Liver (tissue), 9 donors: ENCODE data around the gene UBA3. TPM values are rescaled to one million over a fixed set of nuclear protein-coding genes. Genes with fewer than 3 reads are reported as not detected.

Experiments
- DNase-seq: peaks from one replicate; pipeline ENCODE4 v3.0.0-alpha.2; 2017; ENCODE audit warnings: low spot score
- H3K27ac ChIP-seq, 2 donors: one replicate each; pipeline ENCODE4 v1.7.0; 2013; ENCODE audit warnings: inconsistent platforms in 2 of 2, low read length in 2 of 2, control low read depth in 1 of 2, low read depth in 1 of 2, mild to moderate bottlenecking in 1 of 2
- H3K27me3 ChIP-seq, 4 donors: one replicate each; pipeline versions ENCODE4 v1.6.1 to v1.7.0; 2013; ENCODE audit warnings: low read length in 3 of 4, inconsistent platforms in 1 of 4, mild to moderate bottlenecking in 1 of 4, moderate library complexity in 1 of 4; ENCODE audit not compliant: control insufficient read depth in 4 of 4, insufficient read depth in 4 of 4
- H3K36me3 ChIP-seq, 4 donors: one replicate each; pipeline versions ENCODE4 v1.6.1 to v1.7.0; 2013; ENCODE audit warnings: low read length in 3 of 4, mild to moderate bottlenecking in 3 of 4, low read depth in 1 of 4, moderate library complexity in 1 of 4; ENCODE audit not compliant: control insufficient read depth in 4 of 4, insufficient read depth in 3 of 4
- H3K4me1 ChIP-seq, 4 donors: one replicate each; pipeline versions ENCODE4 v1.6.1 to v1.7.0; 2013; ENCODE audit warnings: low read length in 3 of 4, mild to moderate bottlenecking in 3 of 4, moderate library complexity in 1 of 4; ENCODE audit not compliant: control insufficient read depth in 4 of 4, insufficient read depth in 4 of 4
- H3K4me3 ChIP-seq, 3 donors: one replicate each; pipeline versions ENCODE4 v1.6.1 to v1.7.0; 2013; ENCODE audit warnings: low read length in 3 of 3, control low read depth in 1 of 3, low read depth in 1 of 3, mild to moderate bottlenecking in 1 of 3
- H3K9ac ChIP-seq, 2 donors: one replicate each; pipeline ENCODE4 v1.7.0; 2013; ENCODE audit warnings: low read length in 2 of 2, mild to moderate bottlenecking in 2 of 2, moderate library complexity in 2 of 2, control low read depth in 1 of 2, low read depth in 1 of 2
- H3K9me3 ChIP-seq, 4 donors: one replicate each; pipeline versions ENCODE4 v1.6.1 to v1.7.0; 2013; ENCODE audit warnings: low read length in 3 of 4; ENCODE audit not compliant: control insufficient read depth in 4 of 4
- ATF3 ChIP-seq: IDR thresholded peaks from 2 replicates; pipeline ENCODE4 v1.6.1; 2016; ENCODE audit warnings: antibody characterized with exemption
- EGR1 ChIP-seq, 2 donors: IDR thresholded peaks; 2 replicates each; pipeline ENCODE4 v1.6.1; 2016 to 2018; ENCODE audit warnings: antibody characterized with exemption in 2 of 2, low read depth in 2 of 2
- FOXA1 ChIP-seq: IDR thresholded peaks from 2 replicates; pipeline ENCODE4 v1.6.1; 2016; ENCODE audit warnings: antibody characterized with exemption
- FOXA2 ChIP-seq: IDR thresholded peaks from 2 replicates; pipeline ENCODE4 v1.6.1; 2016; ENCODE audit warnings: antibody characterized with exemption
- GABPA ChIP-seq, 2 donors: IDR thresholded peaks in 1 of 2; conservative IDR thresholded peaks in 1 of 2; 2 replicates each; pipeline ENCODE4 v1.6.1; 2016; ENCODE audit warnings: antibody characterized with exemption in 2 of 2, mild to moderate bottlenecking in 1 of 2, moderate library complexity in 1 of 2
- HNF4A ChIP-seq, 2 donors: conservative IDR thresholded peaks; 2 replicates each; pipeline ENCODE4 v1.6.1; 2016; ENCODE audit warnings: antibody characterized with exemption in 2 of 2, mild to moderate bottlenecking in 2 of 2
- JUND ChIP-seq, 2 donors: IDR thresholded peaks; 2 replicates each; pipeline ENCODE4 v1.6.1; 2016; ENCODE audit warnings: antibody characterized with exemption in 2 of 2
- MAX ChIP-seq: IDR thresholded peaks from 2 replicates; pipeline ENCODE4 v1.6.1; 2016; ENCODE audit warnings: antibody characterized with exemption
- NR2F2 ChIP-seq: IDR thresholded peaks from 2 replicates; pipeline ENCODE4 v1.6.1; 2016; ENCODE audit warnings: antibody characterized with exemption
- RAD21 ChIP-seq, 2 donors: IDR thresholded peaks; 2 replicates each; pipeline ENCODE4 v1.6.1; 2016; ENCODE audit warnings: antibody characterized with exemption in 2 of 2, mild to moderate bottlenecking in 2 of 2
- SP1 ChIP-seq: IDR thresholded peaks from 2 replicates; pipeline ENCODE4 v1.6.1; 2018; ENCODE audit warnings: antibody characterized with exemption, mild to moderate bottlenecking
- TAF1 ChIP-seq: conservative IDR thresholded peaks from 2 replicates; pipeline ENCODE4 v1.6.1; 2016; ENCODE audit warnings: antibody characterized with exemption, mild to moderate bottlenecking
- YY1 ChIP-seq: IDR thresholded peaks from 2 replicates; pipeline ENCODE4 v1.6.1; 2016; ENCODE audit warnings: antibody characterized with exemption, mild to moderate bottlenecking
- ZBTB33 ChIP-seq: IDR thresholded peaks from 2 replicates; pipeline ENCODE4 v1.6.1; 2016; ENCODE audit warnings: antibody characterized with exemption
- WGBS: extraction: QIAGEN DNeasy Blood & Tissue Kit; methylation state at CpG from one replicate; pipeline ENCODE4 v1.1.7; 2013; 5-methylcytosine and 5-hydroxymethylcytosine counted together
- polyA plus RNA-seq, 2 donors: library from polyadenylated mRNA; stranded (reverse) in 1 of 2; unstranded in 1 of 2; fragments of 200-250 nt in 1 of 2; fragments of >200 nt in 1 of 2; fragmentation: Nextera tagmentation in 1 of 2; extraction: Ambion mirVana in 1 of 2; gene quantifications; one replicate each; pipeline versions ENCODE4 v1.2.1 to v1.2.3, GENCODE V29; 2013 to 2015
- total RNA-seq, 2 donors: library from RNA; depleted of rRNA; stranded (reverse); fragments of >200 nt; gene quantifications; one replicate each; pipeline ENCODE4 v1.2.3, GENCODE V29; 2014
- TF ChIP-seq, protein P1 (sequence below): fragments of 150-350 bp; IDR thresholded peaks from 2 replicates; pipeline ENCODE4 v1.5.1; 2017; ENCODE audit warnings: improper control_type of control experiment, low read depth, low read length; ENCODE audit not compliant: missing input control
- donor health status: healthy.
- donor health status: healthy.
- donor health status: healthy.
- donor health status: healthy.
- donor health status: healthy.

UBA3 gene
- total and polyA plus RNA-seq, 4 donors: 13.1 to 34.4 (median 26.4) TPM

DNA sequence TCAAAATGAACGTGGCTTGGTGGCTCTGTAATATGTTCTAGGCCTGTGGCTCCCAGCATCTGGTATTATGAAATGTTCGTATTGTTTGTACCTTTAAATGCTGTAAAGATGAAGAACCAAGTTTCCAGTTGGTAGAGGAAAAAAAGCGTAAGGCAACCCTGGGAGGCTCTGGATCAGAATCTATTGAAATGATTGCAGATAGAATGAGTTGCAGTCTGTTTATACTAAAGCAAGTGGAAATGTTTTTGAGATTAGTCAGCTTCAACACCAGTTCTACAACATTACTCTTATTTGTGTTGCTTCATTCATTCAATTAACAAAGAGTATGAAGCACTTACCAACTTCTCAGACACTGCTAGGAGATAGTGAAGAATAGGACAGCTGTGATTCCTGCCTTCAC is 9.9 kb upstream of the UBA3 start:
- H3K27ac ChIP-seq: peak overlapping the region in 1 of 2 donors; percentile 33

DNA sequence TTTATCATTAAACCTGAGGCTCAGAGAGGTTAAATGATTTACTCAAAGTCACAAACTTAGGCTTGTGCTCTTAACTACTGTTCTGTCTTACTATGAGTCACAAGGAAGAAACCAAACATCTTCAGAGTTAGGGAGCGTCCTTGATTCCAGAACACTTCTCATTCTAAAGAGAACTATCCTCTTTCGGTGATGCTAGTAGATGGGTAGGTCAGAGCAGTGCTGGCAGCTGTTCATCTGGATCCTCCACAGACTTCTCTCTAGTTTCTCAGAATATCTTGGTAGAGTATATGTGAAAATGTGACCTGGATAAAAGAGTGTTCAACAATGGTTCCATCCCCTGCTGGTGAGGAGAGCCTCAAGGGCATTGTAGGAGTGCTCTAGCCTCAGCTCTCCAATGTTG is 7.9 kb upstream of the UBA3 start:
- no peak overlapping the region for H3K4me3 ChIP-seq
- no peak overlapping the region for H3K27ac ChIP-seq
- H3K4me1 ChIP-seq: peaks cover 7 to 37% (median 30%) of the 10 kb centered on the region in 4 donors
- TF ChIP-seq ZBTB33 (no peak), RAD21 (IDR thresholded peaks at IDR 0.05) (no peak), MAX (no peak), ATF3 (no peak), YY1 (no peak), HNF4A (conservative IDR thresholded peaks at IDR 0.05) (no peak), GABPA (IDR thresholded peaks at IDR 0.05 in 1 of 2, conservative IDR thresholded peaks at IDR 0.05 in 1 of 2) (no peak), SP1 (no peak), EGR1 (IDR thresholded peaks at IDR 0.05; ENCODE audit: low read depth in 2 of 2) (no peak), JUND (IDR thresholded peaks at IDR 0.05) (no peak), FOXA2 (no peak), TAF1 (no peak)
- TF ChIP-seq, protein P1, sequence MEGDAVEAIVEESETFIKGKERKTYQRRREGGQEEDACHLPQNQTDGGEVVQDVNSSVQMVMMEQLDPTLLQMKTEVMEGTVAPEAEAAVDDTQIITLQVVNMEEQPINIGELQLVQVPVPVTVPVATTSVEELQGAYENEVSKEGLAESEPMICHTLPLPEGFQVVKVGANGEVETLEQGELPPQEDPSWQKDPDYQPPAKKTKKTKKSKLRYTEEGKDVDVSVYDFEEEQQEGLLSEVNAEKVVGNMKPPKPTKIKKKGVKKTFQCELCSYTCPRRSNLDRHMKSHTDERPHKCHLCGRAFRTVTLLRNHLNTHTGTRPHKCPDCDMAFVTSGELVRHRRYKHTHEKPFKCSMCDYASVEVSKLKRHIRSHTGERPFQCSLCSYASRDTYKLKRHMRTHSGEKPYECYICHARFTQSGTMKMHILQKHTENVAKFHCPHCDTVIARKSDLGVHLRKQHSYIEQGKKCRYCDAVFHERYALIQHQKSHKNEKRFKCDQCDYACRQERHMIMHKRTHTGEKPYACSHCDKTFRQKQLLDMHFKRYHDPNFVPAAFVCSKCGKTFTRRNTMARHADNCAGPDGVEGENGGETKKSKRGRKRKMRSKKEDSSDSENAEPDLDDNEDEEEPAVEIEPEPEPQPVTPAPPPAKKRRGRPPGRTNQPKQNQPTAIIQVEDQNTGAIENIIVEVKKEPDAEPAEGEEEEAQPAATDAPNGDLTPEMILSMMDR: no peak
- no peaks in the 10 kb centered on the region for H3K36me3 ChIP-seq
- H3K9ac ChIP-seq: no peak overlapping the region
- WGBS: 72% methylated on average over 2 of the region's 2 CpGs
- H3K27me3 ChIP-seq: no peaks in the 10 kb centered on the region
- no peaks in the 10 kb centered on the region for H3K9me3 ChIP-seq
- no peak for DNase-seq

More for the DNA sequence above, 9.9 kb upstream of the UBA3 start:
- no peaks in the 10 kb centered on the region for H3K27me3 ChIP-seq
- 74% methylated on average over 3 of the region's 3 CpGs for WGBS
- no peak overlapping the region for H3K4me3 ChIP-seq
- H3K36me3 ChIP-seq: no peaks in the 10 kb centered on the region
- H3K9me3 ChIP-seq: no peaks in the 10 kb centered on the region
- no peak for DNase-seq
- H3K9ac ChIP-seq: no peak overlapping the region
- no peak for TF ChIP-seq YY1
- no peak for TF ChIP-seq GABPA (IDR thresholded peaks at IDR 0.05 in 1 of 2, conservative IDR thresholded peaks at IDR 0.05 in 1 of 2)
- no peak for TF ChIP-seq NR2F2
- TF ChIP-seq, protein P1: no peak
- TF ChIP-seq FOXA1: no peak
- TF ChIP-seq RAD21 (IDR thresholded peaks at IDR 0.05): no peak
- peaks cover 7 to 41% (median 35%) of the 10 kb centered on the region in 4 donors for H3K4me1 ChIP-seq
